ENCODE measurements around the gene MOCS1.

GRCh38 chr6:39881851-39882530 is 52.3 kb downstream of the MOCS1 start:
- TF ChIP-seq CTCF (IDR thresholded peaks at IDR 0.05) = no peak
- TF ChIP-seq EZH2 (IDR thresholded peaks at IDR 0.05; ENCODE audit: borderline replicate concordance, insufficient read depth, low read depth, low read length, poor library complexity, severe bottlenecking) = no peak

Measured in B cell (primary cell).